ENCODE results near the gene CCDC197.

Gene CCDC197

GRCh38 chr14:93980456-93981201 is 16.5 kb upstream of the CCDC197 start:
- H3K4me1 ChIP-seq (ENCODE audit: low read length), result peaks cover 47% of the 10 kb centered on the region
- H4K20me1 ChIP-seq (ENCODE audit: insufficient read depth, low read length), result no peaks in the 10 kb centered on the region

GRCh38 chr14:93981316-93982229 is 15.5 kb upstream of the CCDC197 start:
- H3K4me2 ChIP-seq (ENCODE audit: low read length), result no peak overlapping the region
- H3K36me3 ChIP-seq (replicated peaks; ENCODE audit: low read depth, low read length), result peaks cover 10% of the 10 kb centered on the region
- TF ChIP-seq CTCF (IDR thresholded peaks at IDR 0.05; ENCODE audit: low read depth, low read length) (no peak), EZH2phosphoT487 (IDR thresholded peaks at IDR 0.05; ENCODE audit: low read depth) (no peak)
- H3K4me1 ChIP-seq (ENCODE audit: low read length), result peaks cover 39% of the 10 kb centered on the region
- H3K4me3 ChIP-seq (ENCODE audit: low read length), result no peak overlapping the region
- H3K9ac ChIP-seq (ENCODE audit: low read length), result no peak overlapping the region
- H3K27ac ChIP-seq (ENCODE audit: low read length), result no peak overlapping the region
- no peak overlapping the region for H2AFZ ChIP-seq (ENCODE audit: low read depth, low read length)
- peaks cover 15% of the 10 kb centered on the region; the same call in 1 of the 2 replicates for H3K9me3 ChIP-seq (ENCODE audit: insufficient read depth, low read length)
- no peaks in the 10 kb centered on the region for H4K20me1 ChIP-seq (ENCODE audit: insufficient read depth, low read length)
- no peaks in the 10 kb centered on the region for H3K79me2 ChIP-seq (ENCODE audit: low read length)
- peaks cover 3% of the 10 kb centered on the region; the same call in 1 of the 2 replicates for H3K27me3 ChIP-seq (ENCODE audit: low read depth, low read length)

More at GRCh38 chr14:93980456-93981201, 16.5 kb upstream of the CCDC197 start:
- peaks cover 15% of the 10 kb centered on the region; the same call in 1 of the 2 replicates for H3K9me3 ChIP-seq (ENCODE audit: insufficient read depth, low read length)
- no peaks in the 10 kb centered on the region for H3K79me2 ChIP-seq (ENCODE audit: low read length)
- H3K36me3 ChIP-seq (replicated peaks; ENCODE audit: low read depth, low read length), result peaks cover 10% of the 10 kb centered on the region
- H2AFZ ChIP-seq (ENCODE audit: low read depth, low read length), result no peak overlapping the region
- H3K4me2 ChIP-seq (ENCODE audit: low read length), result no peak overlapping the region
- no peak overlapping the region for H3K27ac ChIP-seq (ENCODE audit: low read length)
- no peak for TF ChIP-seq CTCF (IDR thresholded peaks at IDR 0.05; ENCODE audit: low read depth, low read length)
- TF ChIP-seq EZH2phosphoT487 (IDR thresholded peaks at IDR 0.05; ENCODE audit: low read depth), result no peak
- no peak overlapping the region for H3K9ac ChIP-seq (ENCODE audit: low read length)
- no peak overlapping the region for H3K4me3 ChIP-seq (ENCODE audit: low read length)
- H3K27me3 ChIP-seq (ENCODE audit: low read depth, low read length), result peaks cover 3% of the 10 kb centered on the region; the same call in 1 of the 2 replicates

- H3K4me1 ChIP-seq (ENCODE audit: low read length), result peaks cover 30% of the 10 kb centered on the region
- H3K36me3 ChIP-seq (replicated peaks; ENCODE audit: low read depth, low read length), result peaks cover 10% of the 10 kb centered on the region
- H3K9ac ChIP-seq (ENCODE audit: low read length), result no peak overlapping the region
- TF ChIP-seq CTCF (IDR thresholded peaks at IDR 0.05; ENCODE audit: low read depth, low read length) (no peak), EZH2phosphoT487 (IDR thresholded peaks at IDR 0.05; ENCODE audit: low read depth) (no peak)
- no peaks in the 10 kb centered on the region for H4K20me1 ChIP-seq (ENCODE audit: insufficient read depth, low read length)
- no peak overlapping the region for H2AFZ ChIP-seq (ENCODE audit: low read depth, low read length)
- peaks cover 13% of the 10 kb centered on the region; the same call in 1 of the 2 replicates for H3K9me3 ChIP-seq (ENCODE audit: insufficient read depth, low read length)
- peaks cover 3% of the 10 kb centered on the region; the same call in 1 of the 2 replicates for H3K27me3 ChIP-seq (ENCODE audit: low read depth, low read length)
- H3K4me3 ChIP-seq (ENCODE audit: low read length), result no peak overlapping the region
- no peaks in the 10 kb centered on the region for H3K79me2 ChIP-seq (ENCODE audit: low read length)
- no peak overlapping the region for H3K27ac ChIP-seq (ENCODE audit: low read length)
- H3K4me2 ChIP-seq (ENCODE audit: low read length), result no peak overlapping the region
Measured at GRCh38 chr14:93982230-93983007, 14.7 kb upstream of the CCDC197 start.
